Endothelial cell of umbilical vein (primary cell): ENCODE results near the gene TBC1D16. TPM values are rescaled to one million over a fixed set of nuclear protein-coding genes. Genes with fewer than 3 reads are reported as not detected.

ENCODE experiments used
- BruUV-seq: library from RNA; stranded (reverse); fragments of 400-500 nt; replicated peaks from 2 replicates; lab custom pipeline; 2021; lab: Mats Ljungman, UMichigan
- CTCF ChIA-PET: fragments of 300-600, 350-600 bp; sonication (Branson Sonifier 250); formaldehyde crosslinking; loops from one replicate; lab custom pipeline; 2021; ENCODE audit warnings: antibody characterized with exemption, inconsistent platforms; lab: Charles Lee
- POLR2A ChIA-PET: fragments of 300-600, 350-600 bp; sonication (Branson Sonifier 250); formaldehyde crosslinking; loops from one replicate; lab custom pipeline; 2021; ENCODE audit warnings: antibody characterized with exemption, inconsistent platforms; lab: Charles Lee
- DNase-seq: peaks from one replicate; pipeline ENCODE4 v3.0.0-alpha.2; 2011; ENCODE audit warnings: low read depth, low spot score
- FAIRE-seq: peaks from 2 replicates; lab custom pipeline; 2011; peaks lifted over from hg19 to GRCh38; lab: Jason Lieb, UNC
- H2AFZ ChIP-seq: 2 replicates; pipeline ENCODE4 v1.6.0; 2012; ENCODE audit warnings: low read depth, low read length, control low read depth, inconsistent platforms
- H3K27ac ChIP-seq: 2 replicates; pipeline ENCODE4 v1.5.1; 2011; ENCODE audit warnings: low read depth, mild to moderate bottlenecking, control low read depth, low read length, moderate library complexity; ENCODE audit not compliant: insufficient read depth
- H3K27me3 ChIP-seq, 2 experiments: 2 replicates each; pipeline versions ENCODE4 v1.6.0 to v1.6.1; 2011; ENCODE audit warnings: low read length in 2 of 2, mixed read lengths in 1 of 2; ENCODE audit not compliant: control insufficient read depth in 2 of 2, insufficient read depth in 2 of 2
- H3K36me3 ChIP-seq, 2 experiments: 2 replicates in 1 of 2; 3 replicates in 1 of 2; pipeline ENCODE4 v1.5.1; 2011; ENCODE audit warnings: low read length in 2 of 2, mild to moderate bottlenecking in 1 of 2, moderate library complexity in 1 of 2; ENCODE audit not compliant: control insufficient read depth in 2 of 2, insufficient read depth in 2 of 2; ENCODE audit errors: extremely low read depth in 1 of 2
- H3K4me1 ChIP-seq: 3 replicates; pipeline ENCODE4 v1.5.1; 2011; ENCODE audit warnings: mild to moderate bottlenecking, low read length; ENCODE audit not compliant: control insufficient read depth, insufficient read depth; ENCODE audit errors: extremely low read depth
- H3K4me2 ChIP-seq: 2 replicates; pipeline ENCODE4 v1.6.1; 2011; ENCODE audit warnings: low read length, control low read depth, mixed read lengths; ENCODE audit not compliant: insufficient read depth
- H3K4me3 ChIP-seq, 3 experiments: fragments of 200-600 bp in 1 of 3; sonication (generic), shearing (Covaris generic) in 1 of 3; replicated peaks in 1 of 3; 2 replicates each; pipeline ENCODE4 v1.5.1; 2011 to 2016; ENCODE audit warnings: control low read depth in 3 of 3, low read length in 3 of 3, mild to moderate bottlenecking in 2 of 3, inconsistent platforms in 1 of 3, low read depth in 1 of 3, moderate library complexity in 1 of 3; ENCODE audit not compliant: insufficient read depth in 1 of 3
- H3K79me2 ChIP-seq: 2 replicates; pipeline ENCODE4 v1.6.0; 2012; ENCODE audit warnings: low read length, inconsistent platforms; ENCODE audit not compliant: control insufficient read depth, insufficient read depth
- H3K9ac ChIP-seq: replicated peaks from 2 replicates; pipeline ENCODE3; 2011; ENCODE audit warnings: low read length, control low read depth; ENCODE audit not compliant: insufficient read depth; ENCODE audit errors: extremely low read depth
- H3K9me1 ChIP-seq: replicated peaks from 3 replicates; pipeline ENCODE4 v1.6.0; 2011; ENCODE audit warnings: mild to moderate bottlenecking, low read length; ENCODE audit not compliant: control insufficient read depth, insufficient read depth; ENCODE audit errors: extremely low read depth
- H3K9me3 ChIP-seq: replicated peaks from 2 replicates; pipeline ENCODE4 v1.5.1; 2012; ENCODE audit warnings: low read length, inconsistent platforms; ENCODE audit not compliant: control insufficient read depth, insufficient read depth
- H4K20me1 ChIP-seq: replicated peaks from 2 replicates; pipeline ENCODE3; 2011; ENCODE audit warnings: mild to moderate bottlenecking, low read length; ENCODE audit not compliant: control insufficient read depth, insufficient read depth; ENCODE audit errors: extremely low read depth
- EZH2 ChIP-seq: IDR thresholded peaks from 2 replicates; pipeline ENCODE4 v1.6.1; 2012; ENCODE audit warnings: borderline replicate concordance, low read depth, mild to moderate bottlenecking, moderate library complexity, low read length, inconsistent platforms; ENCODE audit not compliant: severe bottlenecking
- FOS ChIP-seq: IDR thresholded peaks from 2 replicates; pipeline ENCODE4 v1.6.1; 2011; ENCODE audit warnings: mild to moderate bottlenecking, low read length, moderate library complexity, borderline replicate concordance; ENCODE audit not compliant: insufficient read depth
- GATA2 ChIP-seq: IDR thresholded peaks from 2 replicates; pipeline ENCODE4 v1.7.0; 2011; ENCODE audit warnings: low read depth, mild to moderate bottlenecking, moderate library complexity, mixed read lengths, low read length; ENCODE audit not compliant: insufficient read length, insufficient read depth
- JUN ChIP-seq: IDR thresholded peaks from 2 replicates; pipeline ENCODE4 v1.6.1; 2011; ENCODE audit warnings: borderline replicate concordance, low read depth; ENCODE audit not compliant: insufficient read length, insufficient read depth
- MYC ChIP-seq: IDR thresholded peaks from one replicate; pipeline ENCODE4 v1.6.1; 2011; ENCODE audit warnings: mild to moderate bottlenecking, low read depth, low read length
- POLR2A ChIP-seq: IDR thresholded peaks from 2 replicates; pipeline ENCODE4 v1.6.1; 2012; ENCODE audit warnings: low read depth, mild to moderate bottlenecking, control low read depth, low read length
- POLR2AphosphoS5 ChIP-seq: IDR thresholded peaks from 2 replicates; pipeline ENCODE4 v1.6.1; 2012; ENCODE audit warnings: low read depth, mild to moderate bottlenecking, control low read depth, low read length, moderate library complexity; ENCODE audit not compliant: insufficient read depth
- dilution Hi-C: fragments of 300-500 bp; cut with MboI; formaldehyde crosslinking; loops from one replicate; pipeline ENCODE4 v1.15.0; 2019; ENCODE audit warnings: low sequenced_read_pairs; ENCODE audit not compliant: extremely low pct_ligation_motif_present
- intact Hi-C: fragments of 100-400 bp; cut with micrococcal nuclease; formaldehyde crosslinking; loops from one replicate; pipeline ENCODE4 v1.10.0; 2022
- polyA plus RNA-seq, 4 experiments: library from polyadenylated mRNA; depleted of rRNA in 3 of 4; stranded (reverse) in 3 of 4; unstranded in 1 of 4; fragments of >200 nt; gene quantifications; 2 replicates each; pipeline versions ENCODE4 v1.2.1 to v1.2.3, GENCODE V29; 2011 to 2012; ENCODE audit warnings: missing spikeins in 1 of 4
- total RNA-seq: library from RNA; stranded (reverse); gene quantifications from 2 replicates; pipeline ENCODE4 v1.2.3, GENCODE V29; 2021
- TF ChIP-seq, protein P1 (sequence below): IDR thresholded peaks from 2 replicates; pipeline ENCODE4 v1.6.1; 2011; ENCODE audit not compliant: insufficient read depth, insufficient read length
- TF ChIP-seq, protein P2 (sequence below), 2 donors: IDR thresholded peaks; 1 replicate in 1 of 2; 2 replicates in 1 of 2; pipeline ENCODE4 v1.5.1; 2011; ENCODE audit warnings: low read length in 2 of 2, mild to moderate bottlenecking in 2 of 2, moderate library complexity in 2 of 2, control low read depth in 1 of 2, inconsistent platforms in 1 of 2, low read depth in 1 of 2; ENCODE audit not compliant: insufficient read depth in 1 of 2; ENCODE audit errors: extremely low read depth in 1 of 2

Gene TBC1D16
- total and polyA plus RNA-seq, 2 donors (not counting 3 experiments of a cell fraction or from before 2014, with no cell fraction given) = 12.9 to 48.6 TPM

- dilution Hi-C loops = no loop called here
- Histone ChIP-seq H3K9me3 (no peaks in the 10 kb centered on the region), H3K9ac (no peak overlapping the region), H3K27ac (no peak overlapping the region), H3K4me2 (no peak overlapping the region), H3K4me3 (no peak overlapping the region), H2AFZ (no peak overlapping the region), H3K4me1 (no peaks in the 10 kb centered on the region), H3K9me1 (no peaks in the 10 kb centered on the region), H3K27me3 (no peaks in the 10 kb centered on the region), H4K20me1 (no peaks in the 10 kb centered on the region), H3K36me3 (peaks cover 0 to 29% of the 10 kb centered on the region in 2 experiments), H3K79me2 (peaks cover 2% of the 10 kb centered on the region)
- DNase-seq (no peak), FAIRE-seq (no peak)
- CTCF ChIA-PET = interaction anchor here (1.0 to 7.2 kb wide), 11 partner anchors 8 to 213 kb away, joined by 3 to 70 read pairs (median 6); partner anchors contain the start of gene CBX8
- BruUV-seq = no TSS peak
- intact Hi-C loops = loop anchor here (5.0 kb wide), 1 partner anchor 113 kb away; no protein-coding TSS in a partner anchor
- no peak for TF ChIP-seq FOS
- TF ChIP-seq, protein P1, sequence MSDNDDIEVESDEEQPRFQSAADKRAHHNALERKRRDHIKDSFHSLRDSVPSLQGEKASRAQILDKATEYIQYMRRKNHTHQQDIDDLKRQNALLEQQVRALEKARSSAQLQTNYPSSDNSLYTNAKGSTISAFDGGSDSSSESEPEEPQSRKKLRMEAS = no peak
- TF ChIP-seq, protein P2, sequence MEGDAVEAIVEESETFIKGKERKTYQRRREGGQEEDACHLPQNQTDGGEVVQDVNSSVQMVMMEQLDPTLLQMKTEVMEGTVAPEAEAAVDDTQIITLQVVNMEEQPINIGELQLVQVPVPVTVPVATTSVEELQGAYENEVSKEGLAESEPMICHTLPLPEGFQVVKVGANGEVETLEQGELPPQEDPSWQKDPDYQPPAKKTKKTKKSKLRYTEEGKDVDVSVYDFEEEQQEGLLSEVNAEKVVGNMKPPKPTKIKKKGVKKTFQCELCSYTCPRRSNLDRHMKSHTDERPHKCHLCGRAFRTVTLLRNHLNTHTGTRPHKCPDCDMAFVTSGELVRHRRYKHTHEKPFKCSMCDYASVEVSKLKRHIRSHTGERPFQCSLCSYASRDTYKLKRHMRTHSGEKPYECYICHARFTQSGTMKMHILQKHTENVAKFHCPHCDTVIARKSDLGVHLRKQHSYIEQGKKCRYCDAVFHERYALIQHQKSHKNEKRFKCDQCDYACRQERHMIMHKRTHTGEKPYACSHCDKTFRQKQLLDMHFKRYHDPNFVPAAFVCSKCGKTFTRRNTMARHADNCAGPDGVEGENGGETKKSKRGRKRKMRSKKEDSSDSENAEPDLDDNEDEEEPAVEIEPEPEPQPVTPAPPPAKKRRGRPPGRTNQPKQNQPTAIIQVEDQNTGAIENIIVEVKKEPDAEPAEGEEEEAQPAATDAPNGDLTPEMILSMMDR (IDR thresholded peaks at IDR 0.05; ENCODE audit: extremely low read depth in 1 of 2, insufficient read depth in 1 of 2, low read depth in 1 of 2, low read length in 2 of 2) = no peak
- no peak for TF ChIP-seq GATA2
- TF ChIP-seq EZH2 = no peak
- no peak for TF ChIP-seq MYC
- TF ChIP-seq JUN = no peak
- no peak for TF ChIP-seq POLR2A
- TF ChIP-seq POLR2AphosphoS5 = no peak
- POLR2A ChIA-PET = interaction anchor here (0.6 kb wide), 1 partner anchor 948 kb away, joined by 5 read pairs; no protein-coding TSS in a partner anchor
Measured at GRCh38 chr17:80009391-80010282, 26.0 kb downstream of the TBC1D16 start.
